Adrenal gland (tissue), 12 donors: ENCODE data around the gene TRDN. TPM values are rescaled to one million over a fixed set of nuclear protein-coding genes. Genes with fewer than 3 reads are reported as not detected.

ENCODE experiments used
- DNase-seq, 7 donors: peaks; one replicate each; pipeline ENCODE4 v3.0.0-alpha.2; 2019 to 2020
- H3K27ac ChIP-seq, 5 donors: fragments of 200-600 bp; sonication (generic) in 4 of 5; 1 replicate in 3 of 5; 2 replicates in 2 of 5; pipeline versions ENCODE4 v1.5.1 to v1.8.0; 2016 to 2020; ENCODE audit warnings: mild to moderate bottlenecking in 1 of 5
- H3K27me3 ChIP-seq: fragments of 200-600 bp; 2 replicates; pipeline ENCODE4 v1.8.0; 2021
- H3K36me3 ChIP-seq, 2 donors: fragments of 200-600 bp; replicated peaks in 1 of 2; 1 replicate in 1 of 2; 2 replicates in 1 of 2; pipeline versions ENCODE4 v1.5.1 to v1.8.0; 2018 to 2022
- H3K4me1 ChIP-seq, 2 donors: fragments of 200-600 bp; replicated peaks in 1 of 2; 1 replicate in 1 of 2; 2 replicates in 1 of 2; pipeline versions ENCODE4 v1.5.1 to v1.8.0; 2018 to 2021
- H3K4me3 ChIP-seq, 4 donors: fragments of 200-600 bp; sonication (generic) in 3 of 4; one replicate each; pipeline ENCODE4 v1.5.1; 2016 to 2018
- H3K9me3 ChIP-seq, 3 donors: fragments of 200-600 bp; sonication (generic) in 1 of 3; replicated peaks in 1 of 3; 1 replicate in 2 of 3; 2 replicates in 1 of 3; pipeline versions ENCODE4 v1.5.1 to v1.8.0; 2016 to 2021
- CTCF ChIP-seq, 6 experiments: fragments of 450-650 bp in 4 of 6; fragments of 200-600 bp in 2 of 6; sonication (generic) in 1 of 6; IDR thresholded peaks; 1 replicate in 5 of 6; 2 replicates in 1 of 6; pipeline versions ENCODE4 v1.5.1 to v1.8.0; 2016 to 2021; ENCODE audit warnings: antibody characterized with exemption in 6 of 6, mild to moderate bottlenecking in 2 of 6, moderate library complexity in 1 of 6
- POLR2A ChIP-seq, 2 donors: fragments of 450-650 bp; IDR thresholded peaks; one replicate each; pipeline ENCODE4 v1.6.1; 2017; ENCODE audit warnings: antibody characterized with exemption in 2 of 2, mild to moderate bottlenecking in 2 of 2, moderate library complexity in 1 of 2
- WGBS, 4 donors: extraction: QIAGEN DNeasy Blood & Tissue Kit in 2 of 4; methylation state at CpG; one replicate each; pipeline versions ENCODE4 v1.1.5 to v1.1.7; 2013 to 2017; 5-methylcytosine and 5-hydroxymethylcytosine counted together
- intact Hi-C, 2 donors: fragments of 100-400 bp; cut with DNase I; formaldehyde crosslinking; loops; one replicate each; pipeline versions ENCODE4 v1.14.1 to v1.15.0; 2022 to 2023
- polyA plus RNA-seq, 3 donors: library from polyadenylated mRNA; stranded (reverse); fragments of 200-250 nt in 2 of 3; fragments of 350-450 nt in 1 of 3; fragmentation: Illumina TruSeq in 1 of 3; extraction: RNeasy Lipid Tissue Mini Kit (QIAGEN cat#74804) in 1 of 3; gene quantifications; one replicate each; pipeline ENCODE4 v1.2.3, GENCODE V29; 2013 to 2014
- total RNA-seq, 9 donors: library from RNA; depleted of rRNA in 4 of 9; stranded (reverse); fragments of >200 nt in 4 of 9; fragments of 120-200 nt in 1 of 9; fragmentation: NEBNext Ultra II Directional in 1 of 9; extraction: Animal tissue kit (Norgen Biotek cat#: 25700) in 1 of 9; gene quantifications; one replicate each; pipeline versions ENCODE4 v1.1.0 to v1.2.4, GENCODE V29; 2013 to 2023
- donor health status: healthy with polysubstance abuse.
- donor health status: Bipolar disorder and iron deficiency.
- donor health status: DM: yes; HTN: yes; CAD: no.
- donor health status: DM: no; HTN: no; CAD: no.
- donor health status: DM: no; HTN: no; CAD: no.
- donor health status: DM: yes; HTN: yes; CAD: no.

The TRDN gene
- total and polyA plus RNA-seq, 12 donors, result 0.06 to 3.5 (median 0.54) TPM; not detected in 2

GRCh38 chr6:123372737-123373136 lies 264.0 kb downstream of the TRDN start:
- Histone ChIP-seq H3K9me3 (no peaks in the 10 kb centered on the region), H3K27me3 (no peaks in the 10 kb centered on the region), H3K27ac (no peak overlapping the region), H3K4me3 (no peak overlapping the region), H3K36me3 (no peaks in the 10 kb centered on the region), H3K4me1 (no peaks in the 10 kb centered on the region)
- 75 to 84% (median 82%) methylated on average over 2 of the region's 2 CpGs for WGBS, 4 donors
- DNase-seq, result no peak
- TF ChIP-seq CTCF (IDR thresholded peaks at IDR 0.05) (no peak), POLR2A (IDR thresholded peaks at IDR 0.05) (no peak)
- intact Hi-C loops, result no loop called here

- TF ChIP-seq CTCF (IDR thresholded peaks at IDR 0.05) (no peak), POLR2A (IDR thresholded peaks at IDR 0.05) (no peak)
- Histone ChIP-seq H3K36me3 (no peaks in the 10 kb centered on the region), H3K27me3 (no peaks in the 10 kb centered on the region), H3K4me3 (no peak overlapping the region), H3K27ac (no peak overlapping the region), H3K9me3 (no peaks in the 10 kb centered on the region), H3K4me1 (no peaks in the 10 kb centered on the region)
- intact Hi-C loops, result no loop called here
- WGBS, 4 donors, result 64 to 72% (median 68%) methylated on average over 2 of the region's 2 CpGs
- DNase-seq, result no peak
These were observed 272.8 kb downstream of the TRDN start for GRCh38 chr6:123363912-123364311.

- H3K36me3 ChIP-seq, result no peaks in the 10 kb centered on the region
- H3K4me1 ChIP-seq, result no peaks in the 10 kb centered on the region
- intact Hi-C loops, result no loop called here
- H3K4me3 ChIP-seq, result no peak overlapping the region
- no peak for TF ChIP-seq CTCF (IDR thresholded peaks at IDR 0.05)
- no peak for TF ChIP-seq POLR2A (IDR thresholded peaks at IDR 0.05)
- peaks cover 3% of the 10 kb centered on the region for H3K27me3 ChIP-seq
- H3K27ac ChIP-seq, result no peak overlapping the region
- DNase-seq, result no peak
- H3K9me3 ChIP-seq, result no peaks in the 10 kb centered on the region
- WGBS, 4 donors, result 48 to 57% (median 53%) methylated on average over 2 of the region's 2 CpGs
These were observed 276.4 kb downstream of the TRDN start for GRCh38 chr6:123360359-123360758.

GRCh38 chr6:123352705-123353104 lies 284.0 kb downstream of the TRDN start:
- H3K27me3 ChIP-seq, result no peaks in the 10 kb centered on the region
- no peaks in the 10 kb centered on the region for H3K9me3 ChIP-seq
- intact Hi-C loops, result no loop called here
- TF ChIP-seq POLR2A (IDR thresholded peaks at IDR 0.05), result no peak
- no peak for TF ChIP-seq CTCF (IDR thresholded peaks at IDR 0.05)
- H3K4me1 ChIP-seq, result no peaks in the 10 kb centered on the region
- 50 to 55% (median 52%) methylated on average over 3 of the region's 3 CpGs for WGBS, 4 donors
- H3K36me3 ChIP-seq, result no peaks in the 10 kb centered on the region
- no peak for DNase-seq
- no peak overlapping the region for H3K4me3 ChIP-seq
- H3K27ac ChIP-seq, result no peak overlapping the region
